Stimulated activated CD8-positive, alpha-beta memory T cell treated with anti-CD3 and anti-CD28 coated beads, Interleukin-15, amount 100 ng/mL, for 4 hours (primary cell): ENCODE measurements around the gene SDCCAG8.

Source experiments
- DNase-seq, 2 donors: peaks; one replicate each; pipeline ENCODE4 v3.0.0-alpha.2; 2020; ENCODE audit warnings: low read depth in 2 of 2

The SDCCAG8 gene

GRCh38 chr1:243281672-243282071 is 25.8 kb downstream of the SDCCAG8 start:
- DNase-seq, result no peak

- no peak for DNase-seq
Measured at GRCh38 chr1:243286409-243287122, 30.7 kb downstream of the SDCCAG8 start.

GRCh38 chr1:243287123-243287460 is 31.3 kb downstream of the SDCCAG8 start:
- no peak for DNase-seq

GRCh38 chr1:243287652-243288051 is 31.8 kb downstream of the SDCCAG8 start:
- no peak for DNase-seq

GRCh38 chr1:243288062-243288461 is 32.2 kb downstream of the SDCCAG8 start:
- DNase-seq, result no peak

GRCh38 chr1:243291292-243291691 is 35.5 kb downstream of the SDCCAG8 start:
- no peak for DNase-seq

GRCh38 chr1:243292117-243292516 is 36.3 kb downstream of the SDCCAG8 start:
- no peak for DNase-seq

GRCh38 chr1:243293941-243294722 is 38.3 kb downstream of the SDCCAG8 start:
- no peak for DNase-seq

GRCh38 chr1:243294723-243295121 is 38.9 kb downstream of the SDCCAG8 start:
- no peak for DNase-seq

GRCh38 chr1:243299069-243299468 is 43.2 kb downstream of the SDCCAG8 start:
- DNase-seq, result no peak

- no peak for DNase-seq
Measured at GRCh38 chr1:243301059-243301458, 45.2 kb downstream of the SDCCAG8 start.

- no peak for DNase-seq
Measured at GRCh38 chr1:243311809-243312208, 56.0 kb downstream of the SDCCAG8 start.

GRCh38 chr1:243312952-243313634 is 57.3 kb downstream of the SDCCAG8 start:
- no peak for DNase-seq

GRCh38 chr1:243313635-243314536 is 58.0 kb downstream of the SDCCAG8 start:
- no peak for DNase-seq

GRCh38 chr1:243315455-243315854 is 59.6 kb downstream of the SDCCAG8 start:
- DNase-seq, result no peak

- DNase-seq, result no peak
Measured at GRCh38 chr1:243315893-243316292, 60.1 kb downstream of the SDCCAG8 start.

- DNase-seq, result no peak
Measured at GRCh38 chr1:243316366-243316989, 60.6 kb downstream of the SDCCAG8 start.

- no peak for DNase-seq
Measured at GRCh38 chr1:243320224-243320623, 64.4 kb downstream of the SDCCAG8 start.

GRCh38 chr1:243322326-243322725 is 66.5 kb downstream of the SDCCAG8 start:
- DNase-seq, result no peak

GRCh38 chr1:243323491-243323890 is 67.7 kb downstream of the SDCCAG8 start:
- no peak for DNase-seq

GRCh38 chr1:243325305-243325890 is 69.6 kb downstream of the SDCCAG8 start:
- DNase-seq, result no peak
